Left cardiac atrium (tissue), 4 donors: ENCODE results near the gene IPO11. TPM values are rescaled to one million over a fixed set of nuclear protein-coding genes. Genes with fewer than 3 reads are reported as not detected.
"Not testable (repeated sequence)": the region's sequence is repeated elsewhere in the genome, so short reads cannot be mapped to it uniquely, and the experiment has no call there.

Source experiments
- ATAC-seq, 2 donors: fragments of 200-7000 bp; cut with Tn5 transposase; one replicate each; pipeline ENCODE4 v1.9.1; 2020; ENCODE audit warnings: mild to moderate bottlenecking in 2 of 2, moderate library complexity in 2 of 2
- DNase-seq: peaks from one replicate; pipeline ENCODE4 v3.0.0-alpha.2; 2020
- intact Hi-C, 2 donors: fragments of 100-400 bp; cut with DNase I; formaldehyde crosslinking; loops; one replicate each; pipeline versions ENCODE4 v1.14.1 to v1.15.1; 2022 to 2023
- total RNA-seq, 2 donors: library from RNA; stranded (reverse); fragmentation: NEBNext Ultra II Directional; extraction: Animal tissue kit (Norgen Biotek cat#: 25700); gene quantifications; one replicate each; pipeline ENCODE4 v1.2.1, GENCODE V29; 2021
- donor health status: DM: no; HTN: yes; CAD: no.
- donor health status: DM: no; HTN: yes; CAD: no; lungs with severe emphysema.
- donor health status: DM: yes; HTN: yes; CAD: no.
- donor health status: Dilated cardiomyopathy.

IPO11 gene
- total RNA-seq, 2 donors from 2014 or later = 22.9 to 25.4 TPM

DNA sequence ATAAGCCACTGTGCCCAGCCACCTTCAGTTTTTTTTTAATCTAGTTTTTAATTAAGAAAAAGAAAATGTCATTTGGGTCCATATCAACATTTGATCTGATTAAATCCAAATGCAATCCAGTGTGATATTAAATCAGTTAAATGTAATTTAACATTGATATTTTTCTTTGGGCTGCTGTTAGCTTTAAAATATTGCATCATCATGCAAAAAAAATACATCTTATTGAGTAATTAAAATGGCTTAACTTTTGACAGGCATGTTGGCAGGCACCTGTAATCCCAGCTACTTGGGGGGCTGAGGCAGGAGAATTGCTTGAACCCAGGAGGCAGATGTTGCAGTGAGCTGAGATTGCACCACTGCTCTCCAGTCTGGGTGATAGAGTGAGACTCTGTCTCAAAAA lies 143.4 kb downstream of the IPO11 start:
- DNase-seq (no peak), ATAC-seq (no peak)
- intact Hi-C loops = no loop called here

DNA sequence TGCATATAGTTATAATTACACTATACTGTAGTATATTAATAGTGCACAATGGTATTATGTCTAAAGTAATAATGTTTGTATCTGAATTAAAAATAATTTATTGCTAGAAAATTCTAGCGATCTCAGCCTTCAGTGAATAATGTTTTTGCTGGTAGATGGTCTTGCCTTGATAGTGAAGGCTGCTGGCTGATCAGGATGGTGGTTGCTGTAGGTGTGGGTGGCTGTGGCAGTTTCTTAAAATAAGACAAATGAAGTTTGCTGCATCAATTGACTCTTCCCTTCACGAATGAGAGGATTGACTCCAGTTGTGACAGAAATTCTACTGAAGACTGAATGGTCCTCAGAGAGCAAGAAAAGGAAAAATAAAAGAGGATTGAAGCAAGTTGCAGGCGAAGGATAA lies 146.4 kb downstream of the IPO11 start:
- DNase-seq (no peak), ATAC-seq (no peak)
- intact Hi-C loops = no loop called here

DNA sequence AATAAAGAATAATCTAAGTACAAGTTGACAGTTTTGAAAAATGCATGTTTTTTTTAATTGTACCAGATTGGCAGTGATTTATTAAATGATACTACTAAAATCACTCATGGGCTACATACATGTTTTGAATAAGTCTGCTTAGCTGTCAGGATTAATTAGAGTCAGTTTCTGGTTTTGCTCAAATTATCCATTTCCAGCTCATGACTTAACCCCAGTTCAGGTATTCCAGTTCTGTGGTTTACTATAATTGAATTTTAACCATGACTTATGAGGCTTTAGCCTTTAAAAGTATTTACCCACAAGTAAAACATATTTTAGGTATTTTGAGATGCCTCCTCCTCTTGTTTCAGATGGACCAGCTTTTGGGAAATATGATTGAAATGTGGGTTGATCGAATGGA lies 148.2 kb downstream of the IPO11 start:
- ATAC-seq (no peak), DNase-seq (no peak)
- intact Hi-C loops = no loop called here

- intact Hi-C loops = no loop called here
- ATAC-seq = no peak
- DNase-seq = no peak
These were observed 149.3 kb downstream of the IPO11 start for GRCh38 chr5:62561896-62562295.

- intact Hi-C loops = no loop called here
- no peak for DNase-seq
- ATAC-seq = no peak
These were observed 150.3 kb downstream of the IPO11 start for GRCh38 chr5:62562867-62563266.

DNA sequence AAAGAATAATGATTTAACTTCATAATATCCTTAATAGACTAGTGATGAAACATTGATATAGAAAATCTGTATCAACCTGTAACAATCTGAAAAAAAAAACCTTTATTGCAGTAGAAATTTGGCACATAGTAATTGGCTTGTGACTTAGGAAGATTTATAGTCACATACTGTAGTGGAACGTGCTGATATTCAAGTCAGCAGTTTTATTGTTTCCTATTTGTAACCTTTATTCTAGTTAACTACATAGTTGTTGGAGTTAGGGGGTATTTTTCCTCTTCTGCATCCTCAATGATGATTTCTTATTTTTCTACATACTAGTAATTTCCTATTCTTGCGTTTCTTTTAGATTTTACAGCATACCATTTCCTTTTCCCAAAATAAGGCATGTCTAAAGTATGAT lies 151.5 kb downstream of the IPO11 start:
- no peak for DNase-seq
- intact Hi-C loops = no loop called here
- ATAC-seq = no peak

DNA sequence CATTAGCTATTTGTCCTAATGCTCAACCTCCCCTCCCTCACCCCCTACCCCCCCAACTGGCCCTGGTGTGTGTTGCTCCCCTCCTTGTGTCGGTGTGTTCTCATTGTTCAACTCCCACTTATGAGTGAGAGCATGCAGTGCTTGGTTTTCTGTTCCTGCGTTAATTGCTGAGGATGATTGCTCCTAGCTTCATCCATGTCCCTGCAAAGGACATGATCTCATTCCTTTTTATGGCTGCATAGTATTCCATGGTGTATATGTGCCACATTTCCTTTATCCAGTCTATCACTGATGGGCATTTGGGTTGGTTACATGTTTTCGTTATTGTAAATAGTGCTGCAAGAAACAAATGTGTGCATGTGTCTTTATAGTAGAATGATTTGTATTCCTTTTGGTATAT lies 153.2 kb downstream of the IPO11 start:
- intact Hi-C loops, ATAC-seq, DNase-seq: not testable (repeated sequence)

DNA sequence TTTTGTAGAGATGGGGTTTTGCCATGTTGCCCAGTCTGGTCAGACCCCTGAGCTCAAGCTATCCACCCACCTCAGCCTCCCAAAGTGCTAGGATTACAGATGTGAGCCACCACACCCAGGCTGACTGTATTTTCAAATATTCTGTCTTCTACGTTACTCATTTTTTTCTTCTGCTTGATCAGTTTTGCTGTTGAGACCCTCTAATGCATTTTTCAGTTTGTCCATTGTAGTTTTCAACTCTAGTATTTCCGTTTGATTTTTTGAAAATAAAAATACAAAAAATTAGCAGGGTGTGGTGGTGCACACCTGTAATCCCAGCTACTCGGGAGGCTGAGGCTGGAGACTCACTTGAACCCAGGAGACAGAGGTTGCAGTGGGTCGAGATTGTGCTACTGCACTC lies 155.6 kb downstream of the IPO11 start:
- intact Hi-C loops = no loop called here
- DNase-seq (no peak), ATAC-seq (no peak)

- no peak for DNase-seq
- intact Hi-C loops = no loop called here
- no peak for ATAC-seq
These were observed 156.4 kb downstream of the IPO11 start for GRCh38 chr5:62568800-62569432.

DNA sequence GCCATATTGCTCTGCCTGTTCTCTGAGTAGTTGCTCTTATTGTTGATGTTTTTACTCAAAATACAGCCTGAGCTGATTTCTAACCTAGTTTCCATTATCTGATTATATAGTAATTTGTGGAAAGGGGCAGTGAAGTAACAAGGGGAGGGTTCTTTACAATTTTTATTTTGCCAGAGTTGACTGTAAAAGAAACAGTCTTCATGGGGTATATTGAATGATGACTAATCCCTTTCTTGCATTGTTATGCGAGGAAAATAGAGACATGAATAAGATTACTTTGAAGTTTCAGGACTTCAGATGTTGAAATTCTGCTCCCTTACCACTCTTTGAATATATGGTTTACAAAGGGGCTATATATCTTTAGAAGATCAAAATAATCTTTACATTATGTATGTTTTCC lies 156.9 kb downstream of the IPO11 start:
- intact Hi-C loops = no loop called here

GRCh38 chr5:62572918-62573514 lies 160.5 kb downstream of the IPO11 start:
- ATAC-seq = no peak
- DNase-seq = no peak
- intact Hi-C loops = no loop called here

More for the DNA sequence above, 156.9 kb downstream of the IPO11 start:
- ATAC-seq (no peak), DNase-seq (no peak)

- intact Hi-C loops = no loop called here
- ATAC-seq (no peak), DNase-seq (no peak)
These were observed 162.0 kb downstream of the IPO11 start for GRCh38 chr5:62574599-62574998.

GRCh38 chr5:62575066-62575465 lies 162.5 kb downstream of the IPO11 start:
- DNase-seq = no peak
- intact Hi-C loops = no loop called here
- ATAC-seq = no peak

- DNase-seq (no peak), ATAC-seq (no peak)
- intact Hi-C loops = no loop called here
These were observed 162.9 kb downstream of the IPO11 start for GRCh38 chr5:62575489-62575888.

DNA sequence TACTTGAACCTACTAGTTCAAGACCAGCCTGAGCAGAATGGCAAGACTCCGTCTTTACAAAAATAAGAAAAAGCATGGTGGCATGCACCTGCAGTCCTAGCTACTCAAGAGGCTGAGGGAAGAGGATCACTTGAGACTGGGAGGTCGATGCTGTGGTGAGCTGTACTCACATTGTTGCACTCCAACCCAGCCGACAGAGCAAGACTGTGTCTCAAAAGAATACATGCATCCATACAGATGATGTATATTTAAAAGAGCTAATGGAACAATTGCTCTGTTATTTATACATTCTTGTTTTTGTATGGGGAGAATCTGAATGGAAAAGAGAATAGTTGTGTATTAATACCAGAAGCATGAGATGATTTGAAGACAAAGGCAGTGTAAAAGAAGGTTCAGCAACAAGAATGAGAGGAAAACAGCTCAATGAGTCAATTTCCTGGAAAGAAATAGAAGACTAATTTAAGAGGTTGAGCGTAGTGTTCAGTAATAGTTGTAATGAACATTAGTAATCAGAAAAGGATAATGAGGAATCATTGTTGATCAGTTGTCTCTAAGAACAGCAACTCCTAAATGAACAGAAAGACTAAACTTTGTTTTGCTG lies 164.1 kb downstream of the IPO11 start:
- DNase-seq = no peak
- intact Hi-C loops = no loop called here

GRCh38 chr5:62577488-62577887 lies 164.9 kb downstream of the IPO11 start:
- intact Hi-C loops = no loop called here
- no peak for ATAC-seq
- DNase-seq = no peak

More for the DNA sequence above, 164.1 kb downstream of the IPO11 start:
- ATAC-seq = no peak

DNA sequence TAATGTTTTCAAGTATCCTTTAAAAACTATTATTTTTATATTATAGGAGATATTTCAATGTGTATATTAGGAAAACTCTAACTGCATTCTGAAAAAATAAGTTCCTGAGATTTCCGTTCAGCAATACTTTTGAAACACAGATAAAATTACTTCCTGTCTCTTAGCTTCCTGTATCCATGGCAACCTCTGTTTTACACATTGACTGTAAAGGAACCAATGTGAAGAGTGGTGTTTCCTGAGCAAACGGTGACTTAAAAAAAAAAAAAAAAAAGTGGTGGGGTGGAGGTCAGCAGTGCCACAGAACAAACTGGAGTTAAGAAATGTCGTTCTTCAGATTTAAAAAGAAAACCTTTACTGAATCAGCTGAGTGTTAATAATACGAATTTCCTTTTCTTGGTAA lies 166.0 kb downstream of the IPO11 start, which contains the start of gene LRRC70:
LRRC70 (plus strand) TSS at position 280 of the 400 bp plus-strand sequence. CDS start 620 bp downstream, outside the sequence.
- ATAC-seq (peak; percentile 59 to 61), DNase-seq (no peak)
- intact Hi-C loops = no loop called here

DNA sequence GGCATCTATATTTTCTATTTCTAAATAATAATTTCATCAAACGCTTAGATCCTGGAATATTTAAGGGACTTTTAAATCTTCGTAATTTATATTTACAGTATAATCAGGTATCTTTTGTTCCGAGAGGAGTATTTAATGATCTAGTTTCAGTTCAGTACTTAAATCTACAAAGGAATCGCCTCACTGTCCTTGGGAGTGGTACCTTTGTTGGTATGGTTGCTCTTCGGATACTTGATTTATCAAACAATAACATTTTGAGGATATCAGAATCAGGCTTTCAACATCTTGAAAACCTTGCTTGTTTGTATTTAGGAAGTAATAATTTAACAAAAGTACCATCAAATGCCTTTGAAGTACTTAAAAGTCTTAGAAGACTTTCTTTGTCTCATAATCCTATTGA lies 167.2 kb downstream of the IPO11 start:
- intact Hi-C loops = no loop called here
- no peak for DNase-seq
- no peak for ATAC-seq

GRCh38 chr5:62581836-62582597 lies 169.5 kb downstream of the IPO11 start:
- intact Hi-C loops = no loop called here
- no peak for ATAC-seq
- DNase-seq = no peak

GRCh38 chr5:62584391-62584790 lies 171.8 kb downstream of the IPO11 start:
- intact Hi-C loops = no loop called here
- ATAC-seq (no peak), DNase-seq (no peak)
